GM18519 (cell line): ENCODE results near the gene TMEM37.

ENCODE experiments used
- ATAC-seq: cut with Tn5 transposase; IDR thresholded peaks from one replicate; pipeline ENCODE4 v1.9.1; 2021; ENCODE audit warnings: mild to moderate bottlenecking, moderate library complexity; ENCODE audit not compliant: unreplicated experiment, low FRiP score

Gene TMEM37

GRCh38 chr2:119475225-119475856 lies 43.7 kb downstream of the TMEM37 start:
- no peak for ATAC-seq

- ATAC-seq: no peak
Observed at GRCh38 chr2:119475857-119476244, 44.2 kb downstream of the TMEM37 start.

GRCh38 chr2:119476301-119477112 lies 44.9 kb downstream of the TMEM37 start:
- peak; percentile 56 for ATAC-seq

- ATAC-seq: no peak
Observed at GRCh38 chr2:119477113-119477505, 45.5 kb downstream of the TMEM37 start.

- no peak for ATAC-seq
Observed at GRCh38 chr2:119478188-119478977, 46.7 kb downstream of the TMEM37 start.

- no peak for ATAC-seq
Observed at GRCh38 chr2:119478978-119479295, 47.3 kb downstream of the TMEM37 start.

- ATAC-seq: no peak
Observed at GRCh38 chr2:119480184-119480583, 48.5 kb downstream of the TMEM37 start.

- ATAC-seq: no peak
Observed at GRCh38 chr2:119480718-119481142, 49.1 kb downstream of the TMEM37 start.

GRCh38 chr2:119481501-119482455 lies 50.1 kb downstream of the TMEM37 start:
- no peak for ATAC-seq

- no peak for ATAC-seq
Observed at GRCh38 chr2:119482481-119483394, 51.1 kb downstream of the TMEM37 start.

GRCh38 chr2:119483395-119483753 lies 51.7 kb downstream of the TMEM37 start:
- no peak for ATAC-seq

GRCh38 chr2:119483896-119484718 lies 52.5 kb downstream of the TMEM37 start:
- no peak for ATAC-seq

- no peak for ATAC-seq
Observed at GRCh38 chr2:119484834-119485233, 53.2 kb downstream of the TMEM37 start.

- ATAC-seq: no peak
Observed at GRCh38 chr2:119485336-119486110, 53.9 kb downstream of the TMEM37 start.

GRCh38 chr2:119486196-119486827 lies 54.7 kb downstream of the TMEM37 start:
- no peak for ATAC-seq

GRCh38 chr2:119486886-119487285 lies 55.2 kb downstream of the TMEM37 start:
- no peak for ATAC-seq
